GM21529 (cell line): Measurements from ENCODE around the gene KLHL4.
"Not testable (repeated sequence)": the region's sequence is repeated elsewhere in the genome, so short reads cannot be mapped to it uniquely, and the experiment has no call there.

Source experiments
- ATAC-seq: cut with Tn5 transposase; IDR thresholded peaks from one replicate; pipeline ENCODE4 v1.9.1; 2021; ENCODE audit not compliant: unreplicated experiment

Gene KLHL4

GRCh38 chrX:87517571-87518141 lies at the start of gene KLHL4:
Gene KLHL4 (plus strand): TSS chrX:87517802. CDS start chrX:87517894, 92 bp downstream.
- no peak for ATAC-seq

GRCh38 chrX:87468941-87469340 lies 48.7 kb upstream of the KLHL4 start:
- no peak for ATAC-seq

- ATAC-seq: no peak
Observed at GRCh38 chrX:87475793-87476192, 41.8 kb upstream of the KLHL4 start.

DNA sequence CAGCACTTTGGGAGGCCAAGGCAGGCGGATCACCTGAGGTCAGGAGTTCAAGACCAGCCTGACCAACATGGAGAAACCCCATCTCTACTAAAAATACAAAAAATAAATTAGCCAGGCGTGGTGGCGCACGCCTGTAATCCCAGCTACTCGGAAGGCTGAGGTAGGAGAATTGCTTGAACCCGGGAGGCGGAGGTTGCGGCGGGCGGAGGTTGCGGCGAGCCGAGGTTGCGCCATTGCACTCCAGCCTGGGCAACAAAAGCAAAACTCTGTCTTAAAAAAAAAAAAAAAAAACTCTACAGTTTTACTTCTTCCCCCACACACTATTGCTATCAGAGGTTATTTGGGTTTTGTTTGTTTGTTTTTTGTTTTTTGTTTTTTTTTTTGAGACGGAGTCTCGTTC lies 38.9 kb upstream of the KLHL4 start:
- not testable (repeated sequence) for ATAC-seq

DNA sequence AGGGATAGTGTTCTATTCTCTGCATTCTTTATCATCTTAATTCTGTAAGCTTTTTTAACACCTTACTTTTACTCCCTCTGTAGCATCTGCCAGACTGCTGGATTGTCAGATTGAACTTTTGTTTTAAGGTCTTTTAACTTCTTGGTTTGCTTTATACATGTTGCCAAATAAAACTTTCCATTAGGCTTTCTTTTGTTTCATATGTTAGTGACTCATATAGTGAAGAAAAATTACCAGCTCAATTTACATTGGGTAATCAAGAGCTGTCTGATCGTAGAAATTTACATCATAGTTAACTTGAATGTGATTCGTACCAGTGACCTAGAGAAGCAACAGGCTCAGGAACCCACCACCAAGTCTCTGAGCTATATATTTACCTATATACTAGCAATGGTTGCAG lies 28.5 kb upstream of the KLHL4 start:
- no peak for ATAC-seq

GRCh38 chrX:87515836-87516235 lies 1.8 kb upstream of the KLHL4 start:
- ATAC-seq: no peak

- ATAC-seq: no peak
Observed at GRCh38 chrX:87516717-87517121, 883 bp upstream of the KLHL4 start.

DNA sequence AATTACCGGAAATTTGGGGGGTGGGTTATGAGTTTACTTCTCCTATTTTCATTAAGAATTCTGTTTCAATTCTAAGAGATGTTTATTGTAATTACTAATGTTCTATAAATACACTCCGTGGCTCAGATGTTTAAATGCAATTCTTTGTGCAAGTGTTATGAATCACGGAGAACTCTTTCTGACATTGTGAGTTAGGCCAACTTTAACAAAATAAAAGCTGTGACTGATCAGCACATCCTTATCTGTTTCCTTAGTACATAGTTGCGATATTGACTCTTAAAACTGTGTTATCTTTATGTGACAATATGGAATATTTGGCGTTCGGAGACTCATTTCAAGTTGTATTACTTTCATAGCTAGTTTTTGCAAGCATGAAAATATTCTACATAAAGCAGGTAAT lies 902 bp downstream of the KLHL4 start:
- no peak for ATAC-seq

- no peak for ATAC-seq
Observed at GRCh38 chrX:87525771-87526229, 8.2 kb downstream of the KLHL4 start.

- no peak for ATAC-seq
Observed at GRCh38 chrX:87526281-87526680, 8.7 kb downstream of the KLHL4 start.

- ATAC-seq: no peak
Observed at GRCh38 chrX:87528487-87528886, 10.9 kb downstream of the KLHL4 start.

- ATAC-seq: no peak
Observed at GRCh38 chrX:87571964-87572363, 54.4 kb downstream of the KLHL4 start.

GRCh38 chrX:87572901-87573300 lies 55.3 kb downstream of the KLHL4 start:
- no peak for ATAC-seq

- ATAC-seq: no peak
Observed at GRCh38 chrX:87578978-87579377, 61.4 kb downstream of the KLHL4 start.

GRCh38 chrX:87580862-87581261 lies 63.3 kb downstream of the KLHL4 start:
- ATAC-seq: no peak

DNA sequence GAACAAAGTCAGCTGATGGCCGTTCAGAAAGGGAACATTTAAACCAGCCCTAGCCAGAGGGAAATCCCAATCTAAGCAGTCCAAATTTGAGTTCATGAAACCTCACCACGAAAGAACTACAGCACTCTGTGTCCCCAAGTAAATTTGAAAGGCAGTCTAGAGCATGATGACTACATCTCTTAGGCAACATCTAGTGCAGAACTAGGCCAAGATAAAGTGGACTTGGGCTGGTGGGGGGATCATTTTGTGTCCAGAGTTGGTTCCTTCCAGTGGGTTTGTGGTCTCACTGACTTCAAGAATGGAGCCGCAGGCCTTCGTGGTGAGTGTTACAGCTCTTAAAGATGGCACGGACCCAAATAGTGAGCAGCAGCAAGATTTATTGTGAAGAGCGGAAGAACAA lies 64.9 kb downstream of the KLHL4 start:
- no peak for ATAC-seq

DNA sequence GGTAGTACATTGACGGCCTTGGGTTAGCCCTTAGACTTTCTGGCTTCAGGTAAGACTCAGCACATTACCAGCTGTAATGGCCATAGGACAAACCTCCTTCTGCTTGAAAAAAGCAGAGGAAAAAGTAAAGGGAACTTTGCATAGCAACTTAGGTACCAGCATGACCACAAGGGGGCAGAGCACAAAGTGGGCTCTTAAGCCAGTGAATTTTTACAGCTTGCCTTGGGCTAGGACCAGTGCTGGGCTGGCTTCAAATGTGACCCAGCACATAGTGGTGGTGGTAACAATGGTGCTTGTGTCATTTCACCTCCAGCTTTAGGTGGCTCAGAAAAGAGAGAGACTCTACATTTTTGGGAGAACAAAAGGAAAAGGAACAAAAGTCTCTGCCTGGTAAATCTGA lies 66.1 kb downstream of the KLHL4 start:
- ATAC-seq: no peak

DNA sequence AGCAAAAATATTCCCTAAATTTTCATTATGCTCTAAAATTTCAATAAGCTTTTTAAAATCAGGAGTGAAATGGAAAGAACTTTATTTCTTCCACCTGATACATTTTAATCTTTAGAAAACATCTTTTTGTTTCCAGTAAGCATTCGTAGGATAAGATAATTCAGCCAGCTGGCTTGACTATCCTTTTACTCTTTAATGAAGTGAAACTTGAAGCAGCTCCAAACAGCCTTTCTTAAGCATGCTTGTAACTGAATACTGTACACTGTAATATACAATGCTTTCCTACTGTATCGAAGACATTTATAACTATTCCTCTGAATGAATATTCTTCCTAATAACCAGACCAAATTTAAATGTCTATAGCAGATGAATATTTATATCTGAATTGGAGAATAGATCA lies 98.8 kb downstream of the KLHL4 start:
- no peak for ATAC-seq

DNA sequence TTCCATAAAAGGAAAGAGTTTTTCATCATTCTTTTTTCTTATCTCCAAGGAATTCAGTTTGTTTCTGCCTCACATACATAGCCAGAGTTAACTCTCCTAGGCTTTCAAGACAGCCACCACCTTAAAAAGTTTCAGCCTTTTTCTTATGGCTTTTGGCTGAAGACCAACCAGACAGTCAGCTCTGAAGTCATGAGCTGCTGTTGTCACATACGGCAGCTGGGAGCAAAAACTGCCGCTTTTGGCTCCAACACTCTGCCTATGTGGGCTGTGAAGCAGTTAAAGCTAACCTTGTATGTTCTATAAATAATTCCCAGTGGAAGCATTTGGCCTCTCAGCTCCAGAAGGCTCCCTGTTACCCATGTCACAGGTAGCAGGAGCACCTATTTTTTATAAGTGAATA lies 104.1 kb downstream of the KLHL4 start:
- ATAC-seq: no peak

- ATAC-seq: no peak
Observed at GRCh38 chrX:87626996-87627395, 109.4 kb downstream of the KLHL4 start.

DNA sequence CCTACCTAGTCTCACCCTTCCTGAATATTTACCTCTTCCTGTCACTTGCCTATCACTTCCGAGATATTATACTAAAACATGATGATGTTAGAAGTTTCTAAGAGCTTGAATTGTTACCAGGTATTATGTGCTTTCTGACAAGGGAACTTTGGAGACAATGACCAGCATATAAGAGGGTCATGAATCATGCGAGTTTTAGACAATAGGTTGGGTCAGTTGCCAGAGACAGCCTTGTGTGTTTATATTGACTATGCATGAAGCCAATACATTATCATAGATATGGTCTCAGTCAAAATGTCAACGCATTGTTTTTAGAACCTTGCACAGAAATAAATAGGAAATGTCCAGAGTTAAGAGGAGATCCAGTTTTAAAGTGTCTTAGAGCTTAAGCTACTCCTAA lies 116.8 kb downstream of the KLHL4 start:
- ATAC-seq: no peak

DNA sequence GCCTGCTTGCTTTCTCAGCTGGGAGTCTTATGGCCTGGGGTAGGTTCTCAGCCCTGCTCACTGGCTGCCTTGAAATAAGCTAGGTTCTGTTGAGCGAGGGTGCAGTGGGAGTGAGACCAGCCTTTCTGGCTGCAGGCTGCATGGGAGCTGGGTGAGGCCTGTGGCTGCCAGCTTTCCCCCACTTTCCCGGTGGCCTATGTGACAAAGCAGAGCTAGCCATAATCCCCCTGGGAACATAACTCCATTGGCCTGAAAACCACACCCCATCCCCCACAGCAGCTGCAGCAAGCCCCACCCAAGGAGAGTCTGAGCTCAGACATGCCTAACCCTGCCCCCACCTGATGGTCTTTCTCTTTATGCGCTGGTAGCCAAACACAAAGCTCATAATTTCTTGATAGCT lies 118.9 kb downstream of the KLHL4 start:
- no peak for ATAC-seq

- not testable (repeated sequence) for ATAC-seq
Observed at GRCh38 chrX:87641439-87641838, 123.8 kb downstream of the KLHL4 start.
